GM18499 (cell line): ENCODE results near the gene MAG.
"Not testable (repeated sequence)": the region's sequence is repeated elsewhere in the genome, so short reads cannot be mapped to it uniquely, and the experiment has no call there.

Experiments used
- ATAC-seq: cut with Tn5 transposase; IDR thresholded peaks from one replicate; pipeline ENCODE4 v1.9.1; 2021; ENCODE audit warnings: moderate number of reproducible peaks; ENCODE audit not compliant: insufficient read depth, unreplicated experiment

The MAG gene

GRCh38 chr19:35279374-35279773 lies 12.6 kb upstream of the MAG start:
- no peak for ATAC-seq

- ATAC-seq: no peak
Measured at GRCh38 chr19:35279985-35280821, 11.8 kb upstream of the MAG start.

- ATAC-seq: no peak
Measured at GRCh38 chr19:35281303-35281702, 10.7 kb upstream of the MAG start.

- ATAC-seq: no peak
Measured at GRCh38 chr19:35284153-35285094, 7.5 kb upstream of the MAG start.

- ATAC-seq: no peak
Measured at GRCh38 chr19:35285095-35285449, 6.9 kb upstream of the MAG start.

GRCh38 chr19:35285465-35285864 lies 6.5 kb upstream of the MAG start:
- ATAC-seq: not testable (repeated sequence)

GRCh38 chr19:35286101-35286500 lies 5.9 kb upstream of the MAG start:
- not testable (repeated sequence) for ATAC-seq

GRCh38 chr19:35287713-35288112 lies 4.2 kb upstream of the MAG start:
- ATAC-seq: no peak

- ATAC-seq: no peak
Measured at GRCh38 chr19:35288331-35288730, 3.6 kb upstream of the MAG start.

- ATAC-seq: no peak
Measured at GRCh38 chr19:35288906-35289305, 3.1 kb upstream of the MAG start.

- ATAC-seq: no peak
Measured at GRCh38 chr19:35290381-35291127, 1.4 kb upstream of the MAG start.

GRCh38 chr19:35291259-35291658 lies 702 bp upstream of the MAG start:
- no peak for ATAC-seq

- ATAC-seq: no peak
Measured at GRCh38 chr19:35292421-35293362, 731 bp downstream of the MAG start.

- no peak for ATAC-seq
Measured at GRCh38 chr19:35293363-35293739, 1.4 kb downstream of the MAG start.

GRCh38 chr19:35293808-35294207 lies 1.8 kb downstream of the MAG start:
- ATAC-seq: no peak

- no peak for ATAC-seq
Measured at GRCh38 chr19:35294328-35294727, 2.4 kb downstream of the MAG start.

GRCh38 chr19:35294859-35295791 lies 3.2 kb downstream of the MAG start:
- no peak for ATAC-seq

GRCh38 chr19:35295792-35296462 lies 4.0 kb downstream of the MAG start:
- no peak for ATAC-seq
